HG02870 (cell line): ENCODE measurements around the gene XKR8.
"Not testable (repeated sequence)": the region's sequence is repeated elsewhere in the genome, so short reads cannot be mapped to it uniquely, and the experiment has no call there.

Source experiments
- ATAC-seq: cut with Tn5 transposase; IDR thresholded peaks from one replicate; pipeline ENCODE4 v1.9.1; 2021; ENCODE audit warnings: mild to moderate bottlenecking, moderate library complexity; ENCODE audit not compliant: unreplicated experiment

XKR8 gene

DNA sequence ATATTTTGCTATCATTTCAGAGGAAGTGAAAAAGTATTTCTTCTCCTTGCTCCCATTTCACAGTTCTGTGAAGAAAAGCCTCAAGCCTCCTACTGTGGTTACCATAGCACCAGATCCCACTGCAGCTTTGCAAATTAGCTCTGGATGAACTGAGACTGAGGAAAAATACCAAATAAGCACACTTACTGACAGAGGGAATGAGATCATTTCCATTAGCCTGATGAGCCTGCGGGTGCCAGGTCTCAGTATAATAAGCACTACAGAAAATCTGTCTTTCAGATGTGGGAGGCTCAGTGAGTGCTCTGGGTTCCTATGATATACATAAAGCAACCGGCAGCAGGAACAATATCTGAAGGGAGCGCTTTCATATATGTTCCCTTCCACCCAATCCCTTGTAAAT is 21.4 kb downstream of the XKR8 start:
- no peak for ATAC-seq

DNA sequence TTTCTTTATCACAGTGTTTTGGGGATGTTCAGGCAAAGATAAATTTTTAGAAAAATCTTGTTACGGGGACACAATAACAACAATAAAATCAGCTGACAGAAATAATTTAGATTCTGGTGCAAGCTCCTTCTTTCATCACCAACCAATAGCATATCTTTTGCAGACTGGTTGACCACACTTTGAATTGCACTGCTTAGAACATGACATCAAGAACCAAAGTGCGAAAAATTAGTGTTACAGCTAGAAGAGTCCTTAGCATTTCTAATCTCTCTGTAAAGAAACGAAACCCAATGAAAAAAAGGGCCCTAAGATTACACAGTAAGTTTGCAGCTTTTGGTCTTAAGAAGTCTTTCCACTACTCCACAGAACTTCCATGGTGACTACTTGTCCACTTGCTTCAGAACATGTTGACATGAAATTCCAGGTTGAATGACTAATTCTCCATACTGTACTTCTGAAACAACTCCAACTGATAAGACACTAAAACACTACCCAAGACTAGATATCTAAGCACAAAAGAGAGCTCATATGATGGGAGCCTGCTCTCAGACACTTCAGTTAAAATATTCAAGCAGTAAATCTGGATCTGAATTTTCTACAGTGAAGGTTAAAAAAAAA is 31.3 kb downstream of the XKR8 start:
- ATAC-seq: no peak

DNA sequence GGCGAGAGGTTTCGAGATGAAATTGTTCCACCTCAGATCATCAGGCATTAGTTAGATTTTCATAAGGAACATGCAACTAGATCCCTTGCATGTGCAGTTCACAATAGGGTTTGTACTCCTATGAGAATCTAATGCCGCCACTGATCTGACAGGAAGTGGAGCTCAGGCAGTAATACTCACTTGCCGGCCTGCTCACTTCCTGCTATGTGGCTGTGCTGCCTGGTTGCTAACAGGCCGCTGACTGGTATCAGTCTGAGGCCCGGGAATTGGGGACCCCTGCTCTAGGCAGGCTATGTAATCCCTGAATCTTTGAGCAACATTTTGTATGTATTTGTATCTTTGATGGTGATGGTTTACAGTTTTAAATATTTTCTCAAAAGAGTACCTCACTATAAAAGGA is 32.5 kb downstream of the XKR8 start:
- ATAC-seq: no peak

DNA sequence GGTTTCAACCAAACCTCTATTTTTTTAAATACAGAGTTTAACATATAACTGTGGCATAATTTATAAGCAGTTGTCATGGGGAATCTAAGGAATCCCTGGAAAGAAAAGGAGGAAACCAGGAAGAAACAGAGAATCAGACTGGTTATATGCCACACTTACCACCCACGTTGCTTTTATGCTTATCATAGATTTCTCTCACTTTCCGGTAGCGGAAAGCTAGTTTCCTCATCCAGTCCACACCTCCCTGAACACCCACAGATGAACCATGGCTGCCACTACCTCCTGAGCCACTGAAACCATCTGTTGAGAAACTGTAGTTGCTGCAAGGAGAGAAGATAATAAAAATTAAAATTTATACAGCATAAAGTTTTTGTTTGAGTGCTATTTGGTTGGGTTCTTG is 33.5 kb downstream of the XKR8 start:
- no peak for ATAC-seq

DNA sequence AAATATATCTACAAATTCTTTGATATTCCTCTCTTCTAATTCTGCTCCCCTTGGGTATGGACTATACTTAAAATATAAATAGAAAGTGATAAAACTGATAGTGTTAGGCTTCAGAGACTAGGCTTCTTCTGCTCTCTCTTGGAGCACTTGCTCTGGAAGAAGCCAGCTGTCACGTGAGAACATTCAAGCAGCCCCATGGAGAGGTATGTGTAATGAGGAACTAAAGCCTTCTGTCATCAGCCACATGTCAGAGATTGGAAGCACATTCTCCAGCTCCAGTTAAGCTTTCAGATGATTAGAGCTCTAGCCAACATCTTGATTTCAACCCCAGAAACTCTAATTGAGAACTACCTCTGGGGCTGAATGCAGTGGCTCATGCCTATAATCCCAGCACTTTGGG is 34.3 kb downstream of the XKR8 start:
- ATAC-seq: no peak

DNA sequence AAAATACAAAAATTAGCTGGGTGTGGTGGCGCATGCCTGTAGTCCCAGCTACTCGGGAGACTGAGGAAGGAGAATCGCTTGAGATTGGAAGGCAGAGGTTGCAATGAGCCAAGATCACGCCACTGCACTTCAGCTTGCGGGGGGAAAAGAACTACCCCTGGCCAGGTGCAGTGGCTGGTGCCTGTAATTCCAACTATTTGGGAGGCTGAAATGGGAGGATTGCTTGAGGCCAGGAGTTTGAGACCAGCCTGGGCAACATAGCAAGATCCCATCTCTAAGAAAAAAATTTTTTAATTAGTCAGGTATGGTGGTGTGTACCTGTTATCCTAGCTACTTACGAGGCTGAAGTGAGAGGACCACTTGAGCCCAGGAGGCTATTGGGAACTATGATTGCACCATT is 34.8 kb downstream of the XKR8 start:
- ATAC-seq: not testable (repeated sequence)

DNA sequence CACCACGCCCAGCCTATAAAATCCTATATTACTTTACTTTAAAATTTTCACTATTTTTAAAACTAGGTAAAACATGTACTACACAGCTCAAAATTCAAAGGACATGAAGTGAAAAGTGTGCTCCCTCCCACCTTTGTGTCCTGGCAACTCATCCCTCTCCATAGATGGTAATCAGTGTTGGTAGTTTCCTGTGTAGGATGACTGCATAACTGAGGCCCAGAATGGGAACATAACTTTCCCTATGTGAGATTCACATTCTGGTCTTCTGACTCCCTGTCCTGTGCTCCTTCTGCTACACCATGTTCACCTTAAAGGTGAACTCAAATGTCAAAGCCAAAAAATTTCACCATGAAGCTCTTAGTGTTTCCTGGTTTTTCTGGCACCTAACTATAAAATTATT is 39.3 kb downstream of the XKR8 start:
- ATAC-seq: no peak

DNA sequence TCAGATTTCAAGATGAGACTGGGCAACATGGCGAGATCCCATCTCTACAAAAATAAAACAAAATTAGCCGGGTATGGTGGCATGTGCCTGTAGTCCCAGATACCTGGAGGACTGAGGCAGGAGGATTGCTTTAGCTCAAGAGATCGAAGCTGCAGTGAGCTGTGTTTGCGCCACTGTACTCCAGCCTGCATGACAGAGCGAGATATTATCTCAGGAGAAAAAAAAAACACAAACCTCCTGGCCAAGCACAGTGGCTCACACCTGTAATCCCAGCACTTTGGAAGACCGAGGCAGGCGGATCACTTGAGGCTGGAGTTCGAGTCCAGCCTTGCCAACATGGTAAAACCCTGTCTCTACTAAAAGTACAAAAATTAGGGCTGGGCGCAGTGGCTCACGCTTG is 42.8 kb downstream of the XKR8 start:
- no peak for ATAC-seq

DNA sequence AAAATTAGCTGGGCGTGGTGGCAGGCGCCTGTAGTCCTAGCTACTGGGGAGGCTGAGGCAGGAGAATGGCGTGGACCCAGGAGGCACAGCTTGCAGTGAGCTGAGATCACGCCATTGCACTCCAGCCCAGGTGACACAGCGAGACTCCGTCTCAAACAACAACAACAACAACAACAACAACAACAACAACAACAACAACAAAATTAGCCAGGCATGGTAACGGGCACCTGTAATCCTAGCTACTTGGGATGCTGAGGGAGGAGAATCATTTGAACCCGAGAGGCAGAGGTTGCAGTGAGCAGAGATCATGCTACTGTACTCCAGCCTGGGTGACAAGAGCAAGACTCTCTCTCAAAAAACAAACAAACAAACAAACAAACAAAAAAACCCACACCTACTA is 43.3 kb downstream of the XKR8 start:
- not testable (repeated sequence) for ATAC-seq

DNA sequence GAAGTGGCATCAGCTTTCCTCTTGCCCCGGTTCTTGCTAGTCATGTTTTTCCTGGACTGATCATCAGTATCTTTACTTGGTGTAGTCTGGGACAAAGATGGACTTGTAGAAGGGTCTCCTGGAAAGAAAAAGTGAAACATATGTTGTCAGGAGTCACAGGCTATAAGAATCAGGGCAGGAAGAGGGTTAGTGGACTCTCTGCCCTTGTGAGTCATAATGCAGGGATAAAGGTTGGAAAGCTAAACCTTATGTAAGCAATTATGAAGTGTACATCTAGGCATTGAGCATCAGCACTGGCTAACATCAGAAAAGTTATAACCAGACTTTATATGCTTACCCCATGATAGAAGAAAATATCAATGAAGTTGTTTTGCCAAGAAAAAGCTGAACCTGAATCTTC is 51.2 kb downstream of the XKR8 start:
- ATAC-seq: no peak
